Measurements from ENCODE around the gene GABARAPL2.

The GABARAPL2 gene

GRCh38 chr16:75590920-75591843, 25.0 kb downstream of the GABARAPL2 start:
- no peak for TF ChIP-seq CTCF (IDR thresholded peaks at IDR 0.05)

GRCh38 chr16:75593308-75593707, 27.1 kb downstream of the GABARAPL2 start:
- no peak for TF ChIP-seq CTCF (IDR thresholded peaks at IDR 0.05)

- no peak for TF ChIP-seq CTCF (IDR thresholded peaks at IDR 0.05)
These were observed 27.9 kb downstream of the GABARAPL2 start for GRCh38 chr16:75593825-75594820.

- no peak for TF ChIP-seq CTCF (IDR thresholded peaks at IDR 0.05)
These were observed 33.5 kb downstream of the GABARAPL2 start for GRCh38 chr16:75599452-75600277.

GRCh38 chr16:75603241-75603640, 37.1 kb downstream of the GABARAPL2 start:
- TF ChIP-seq CTCF (IDR thresholded peaks at IDR 0.05) = no peak

GRCh38 chr16:75606507-75606906, 40.3 kb downstream of the GABARAPL2 start:
- no peak for TF ChIP-seq CTCF (IDR thresholded peaks at IDR 0.05)

Measured in LNCAP (cell line).